ENCODE measurements around the gene MINDY1.
A peak's percentile ranks its signal among the peaks of the same experiment; 100 is the strongest.

Gene MINDY1

DNA sequence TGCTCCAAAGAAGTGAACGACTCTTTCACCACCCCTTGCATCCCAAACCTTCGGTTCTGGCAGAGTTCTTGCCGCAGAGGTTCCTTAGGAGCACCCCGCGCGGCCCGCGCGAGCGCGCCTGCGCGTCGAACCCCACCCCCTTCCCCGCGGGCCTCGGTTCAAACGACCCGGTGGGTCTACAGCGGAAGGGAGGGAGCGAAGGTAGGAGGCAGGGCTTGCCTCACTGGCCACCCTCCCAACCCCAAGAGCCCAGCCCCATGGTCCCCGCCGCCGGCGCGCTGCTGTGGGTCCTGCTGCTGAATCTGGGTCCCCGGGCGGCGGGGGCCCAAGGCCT is 40.9 kb upstream of the MINDY1 start, which contains the start of gene C1orf56:
C1orf56 (plus strand) TSS at position 161 of the 334 bp plus-strand sequence; CDS start at position 258, 97 bp downstream.
- peaks cover 12% of the 10 kb centered on the region for H3K36me3 ChIP-seq (ENCODE audit: control insufficient read depth, insufficient read depth, low read length)
- peak within 1 kb of the TSS; percentile 82 for H3K27ac ChIP-seq (ENCODE audit: insufficient read depth, low read length, poor library complexity, severe bottlenecking)
- no peaks in the 10 kb centered on the region for H3K9me3 ChIP-seq (ENCODE audit: control insufficient read depth, low read length)
- H3K27me3 ChIP-seq (replicated peaks; ENCODE audit: control insufficient read depth, insufficient read depth, low read length, poor library complexity, severe bottlenecking), result no peaks in the 10 kb centered on the region
- peak in 2 of 3 donors; percentile 32 to 50 for DNase-seq
- H3K4me3 ChIP-seq (ENCODE audit: insufficient read depth, low read depth, low read length, poor library complexity, severe bottlenecking), result peak within 1 kb of the TSS; percentile 74
- peaks cover 20% of the 10 kb centered on the region for H3K4me1 ChIP-seq (ENCODE audit: control insufficient read depth, insufficient read depth, low read length, poor library complexity, severe bottlenecking)

DNA sequence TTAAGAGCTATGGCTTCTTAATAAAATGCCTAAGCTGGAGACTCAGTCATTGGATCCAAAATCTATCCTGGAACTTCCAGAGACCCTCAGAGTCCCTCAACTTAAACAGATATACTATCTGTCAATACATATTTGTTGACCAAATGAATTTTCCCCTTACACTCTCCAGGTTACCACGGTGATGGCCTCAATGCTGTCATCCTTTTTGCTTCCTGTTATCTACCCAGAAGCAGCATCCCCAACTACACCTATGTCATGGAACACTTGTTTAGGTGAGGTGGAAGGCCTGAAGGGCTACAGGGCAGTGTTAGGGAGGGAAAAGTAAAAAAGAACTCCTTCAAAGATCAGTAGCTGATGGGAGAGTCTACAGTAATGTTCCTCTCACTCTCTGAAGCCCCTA is 36.5 kb upstream of the MINDY1 start:
- H3K4me3 ChIP-seq (ENCODE audit: insufficient read depth, low read depth, low read length, poor library complexity, severe bottlenecking), result no peak overlapping the region
- DNase-seq, result no peak

DNA sequence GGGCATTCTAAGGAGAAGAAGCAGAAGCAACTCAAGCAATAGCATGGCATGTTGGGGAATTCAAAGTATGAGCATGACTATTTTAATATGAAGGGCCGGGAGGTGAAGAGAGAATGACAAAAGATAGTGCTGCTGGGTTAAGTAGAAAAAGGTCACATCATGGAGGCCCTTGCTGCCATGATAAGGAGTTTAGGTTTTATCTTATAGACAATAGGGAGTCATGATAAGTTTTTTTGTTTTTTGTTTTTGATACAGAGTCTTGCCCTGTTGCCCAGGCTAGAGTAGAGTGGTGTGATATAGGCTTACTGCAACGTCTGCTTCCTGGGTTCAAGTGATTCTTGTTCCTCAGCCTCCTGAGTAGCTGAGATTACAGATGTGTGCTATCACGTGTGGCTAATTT is 32.8 kb upstream of the MINDY1 start:
- DNase-seq, result no peak
- H3K27me3 ChIP-seq (replicated peaks; ENCODE audit: control insufficient read depth, insufficient read depth, low read length, poor library complexity, severe bottlenecking), result no peaks in the 10 kb centered on the region
- peaks cover 3% of the 10 kb centered on the region for H3K36me3 ChIP-seq (ENCODE audit: control insufficient read depth, insufficient read depth, low read length)
- no peaks in the 10 kb centered on the region for H3K9me3 ChIP-seq (ENCODE audit: control insufficient read depth, low read length)
- no peak overlapping the region for H3K4me3 ChIP-seq (ENCODE audit: insufficient read depth, low read depth, low read length, poor library complexity, severe bottlenecking)
- no peaks in the 10 kb centered on the region for H3K4me1 ChIP-seq (ENCODE audit: control insufficient read depth, insufficient read depth, low read length, poor library complexity, severe bottlenecking)
- H3K27ac ChIP-seq (ENCODE audit: insufficient read depth, low read length, poor library complexity, severe bottlenecking), result no peak overlapping the region

More for the DNA sequence above, 36.5 kb upstream of the MINDY1 start:
- peaks cover 8% of the 10 kb centered on the region for H3K4me1 ChIP-seq (ENCODE audit: control insufficient read depth, insufficient read depth, low read length, poor library complexity, severe bottlenecking)
- no peak overlapping the region for H3K27ac ChIP-seq (ENCODE audit: insufficient read depth, low read length, poor library complexity, severe bottlenecking)
- H3K27me3 ChIP-seq (replicated peaks; ENCODE audit: control insufficient read depth, insufficient read depth, low read length, poor library complexity, severe bottlenecking), result no peaks in the 10 kb centered on the region
- no peaks in the 10 kb centered on the region for H3K9me3 ChIP-seq (ENCODE audit: control insufficient read depth, low read length)
- no peaks in the 10 kb centered on the region for H3K36me3 ChIP-seq (ENCODE audit: control insufficient read depth, insufficient read depth, low read length)

DNA sequence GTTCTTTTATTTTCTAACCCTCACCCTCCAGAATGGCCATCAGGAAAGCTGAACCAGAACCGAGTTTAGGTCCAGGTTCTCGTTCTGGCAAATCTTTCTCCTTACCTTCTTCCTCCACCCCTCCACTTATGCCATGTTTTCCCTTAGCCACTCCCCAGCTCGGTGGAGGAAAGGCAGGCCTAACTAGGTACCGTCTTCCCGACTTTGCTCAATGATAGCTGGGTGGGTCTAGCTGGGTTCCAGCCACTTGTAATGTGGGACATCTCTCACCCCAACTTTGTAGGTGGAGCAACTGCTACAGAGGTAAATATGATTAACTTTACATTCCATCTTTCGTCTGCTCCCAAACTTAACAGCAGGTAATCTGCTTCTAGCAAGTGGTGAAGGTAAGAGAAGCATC is 30.3 kb upstream of the MINDY1 start:
- Histone ChIP-seq H3K36me3 (ENCODE audit: control insufficient read depth, insufficient read depth, low read length) (peaks cover 13% of the 10 kb centered on the region), H3K9me3 (ENCODE audit: control insufficient read depth, low read length) (no peaks in the 10 kb centered on the region), H3K4me3 (ENCODE audit: insufficient read depth, low read depth, low read length, poor library complexity, severe bottlenecking) (no peak overlapping the region), H3K27ac (ENCODE audit: insufficient read depth, low read length, poor library complexity, severe bottlenecking) (no peak overlapping the region), H3K27me3 (replicated peaks; ENCODE audit: control insufficient read depth, insufficient read depth, low read length, poor library complexity, severe bottlenecking) (no peaks in the 10 kb centered on the region), H3K4me1 (ENCODE audit: control insufficient read depth, insufficient read depth, low read length, poor library complexity, severe bottlenecking) (no peaks in the 10 kb centered on the region)
- DNase-seq, result no peak

DNA sequence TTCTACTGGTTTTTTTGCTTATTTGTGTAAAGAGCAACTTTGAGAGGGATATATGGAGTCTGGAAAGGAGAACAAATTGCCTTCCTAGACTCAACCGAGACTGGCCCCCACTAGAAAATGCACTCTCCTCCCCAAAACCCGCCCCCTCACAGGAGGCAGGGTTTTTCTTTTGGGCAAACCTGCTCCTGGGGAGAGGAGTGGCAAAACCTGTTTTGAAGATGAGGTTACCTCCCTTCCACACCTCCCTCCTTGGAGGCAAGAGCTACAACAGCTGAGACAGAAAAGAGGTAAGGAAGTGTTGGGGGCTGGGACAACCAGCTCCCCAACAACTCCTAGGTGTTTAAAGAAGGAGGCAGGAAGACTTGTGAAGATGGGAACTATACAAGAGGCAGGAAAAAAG is 29.7 kb upstream of the MINDY1 start, which contains the start of gene BNIPL:
BNIPL (plus strand) TSS at position 231 of the 400 bp plus-strand sequence; CDS start at position 371, 140 bp downstream.
- Histone ChIP-seq H3K36me3 (ENCODE audit: control insufficient read depth, insufficient read depth, low read length) (peaks cover 16% of the 10 kb centered on the region), H3K9me3 (ENCODE audit: control insufficient read depth, low read length) (no peaks in the 10 kb centered on the region), H3K27ac (ENCODE audit: insufficient read depth, low read length, poor library complexity, severe bottlenecking) (no peak within 1 kb of the TSS), H3K27me3 (replicated peaks; ENCODE audit: control insufficient read depth, insufficient read depth, low read length, poor library complexity, severe bottlenecking) (no peaks in the 10 kb centered on the region), H3K4me1 (ENCODE audit: control insufficient read depth, insufficient read depth, low read length, poor library complexity, severe bottlenecking) (no peaks in the 10 kb centered on the region), H3K4me3 (ENCODE audit: insufficient read depth, low read depth, low read length, poor library complexity, severe bottlenecking) (no peak within 1 kb of the TSS)
- no peak for DNase-seq

DNA sequence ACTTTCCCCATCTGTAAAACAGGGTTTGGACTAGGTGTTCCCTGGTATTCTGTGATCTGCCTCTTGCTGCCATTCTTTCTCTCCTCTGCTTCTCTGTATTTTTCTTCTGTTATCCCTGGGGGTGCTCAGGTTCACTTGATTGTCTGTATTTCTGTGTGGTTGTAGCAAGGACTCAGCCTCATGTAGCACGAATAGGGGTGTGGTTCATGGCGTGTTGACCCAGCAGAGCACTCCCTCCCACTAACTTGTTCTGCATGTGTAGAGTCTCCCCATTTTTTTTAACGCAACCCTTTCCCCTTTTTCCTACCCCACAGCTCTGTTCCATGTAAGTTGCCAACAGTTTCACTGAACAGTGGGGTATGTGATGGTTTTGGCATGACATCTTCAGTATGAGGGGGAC is 28.5 kb upstream of the MINDY1 start:
- H3K9me3 ChIP-seq (ENCODE audit: control insufficient read depth, low read length), result no peaks in the 10 kb centered on the region
- no peak overlapping the region for H3K4me3 ChIP-seq (ENCODE audit: insufficient read depth, low read depth, low read length, poor library complexity, severe bottlenecking)
- peaks cover 25% of the 10 kb centered on the region for H3K36me3 ChIP-seq (ENCODE audit: control insufficient read depth, insufficient read depth, low read length)
- H3K27ac ChIP-seq (ENCODE audit: insufficient read depth, low read length, poor library complexity, severe bottlenecking), result no peak overlapping the region
- no peaks in the 10 kb centered on the region for H3K4me1 ChIP-seq (ENCODE audit: control insufficient read depth, insufficient read depth, low read length, poor library complexity, severe bottlenecking)
- no peak for DNase-seq
- no peaks in the 10 kb centered on the region for H3K27me3 ChIP-seq (replicated peaks; ENCODE audit: control insufficient read depth, insufficient read depth, low read length, poor library complexity, severe bottlenecking)

DNA sequence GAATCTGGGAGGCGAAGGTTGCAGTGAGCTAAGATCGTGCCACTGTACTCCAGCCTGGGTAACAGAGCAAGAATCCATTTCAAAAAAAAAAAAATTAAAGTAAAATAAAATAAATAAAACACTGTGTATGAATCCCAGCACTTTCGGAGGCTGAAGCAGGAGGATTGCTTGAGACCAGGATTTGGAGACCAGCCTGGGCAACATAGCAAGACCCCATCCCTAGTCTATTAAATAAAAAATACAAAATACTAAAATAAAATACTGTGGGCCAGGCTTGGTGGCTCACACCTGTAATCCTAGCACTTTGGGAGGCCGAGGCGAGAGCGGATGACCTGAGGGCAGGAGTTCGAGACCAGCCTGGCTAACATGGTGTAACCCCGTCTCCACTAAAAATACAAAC is 25.5 kb upstream of the MINDY1 start:
- no peak overlapping the region for H3K27ac ChIP-seq (ENCODE audit: insufficient read depth, low read length, poor library complexity, severe bottlenecking)
- no peaks in the 10 kb centered on the region for H3K9me3 ChIP-seq (ENCODE audit: control insufficient read depth, low read length)
- DNase-seq, result no peak
- H3K4me3 ChIP-seq (ENCODE audit: insufficient read depth, low read depth, low read length, poor library complexity, severe bottlenecking), result no peak overlapping the region
- peaks cover 40% of the 10 kb centered on the region for H3K36me3 ChIP-seq (ENCODE audit: control insufficient read depth, insufficient read depth, low read length)
- H3K4me1 ChIP-seq (ENCODE audit: control insufficient read depth, insufficient read depth, low read length, poor library complexity, severe bottlenecking), result no peaks in the 10 kb centered on the region
- no peaks in the 10 kb centered on the region for H3K27me3 ChIP-seq (replicated peaks; ENCODE audit: control insufficient read depth, insufficient read depth, low read length, poor library complexity, severe bottlenecking)

DNA sequence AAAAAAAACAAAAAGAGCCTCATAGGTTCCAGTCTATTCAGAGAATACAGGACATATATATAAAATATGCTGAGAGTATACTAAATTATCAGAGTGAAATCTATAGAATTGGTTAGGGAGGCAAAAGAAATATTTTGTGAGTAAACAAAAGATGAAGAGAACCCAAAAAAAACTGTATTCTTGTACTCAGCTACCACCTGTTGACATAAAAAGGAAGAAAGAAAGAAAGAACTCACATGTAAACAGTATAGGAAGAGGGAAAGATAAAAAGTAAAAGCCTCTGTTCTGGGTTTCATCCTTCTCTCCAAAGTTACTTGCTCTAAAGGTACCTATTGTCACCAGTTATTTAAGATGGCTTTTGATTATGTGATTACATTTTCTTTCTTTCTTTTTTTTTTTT is 19.8 kb upstream of the MINDY1 start:
- no peaks in the 10 kb centered on the region for H3K27me3 ChIP-seq (replicated peaks; ENCODE audit: control insufficient read depth, insufficient read depth, low read length, poor library complexity, severe bottlenecking)
- H3K27ac ChIP-seq (ENCODE audit: insufficient read depth, low read length, poor library complexity, severe bottlenecking), result no peak overlapping the region
- H3K4me3 ChIP-seq (ENCODE audit: insufficient read depth, low read depth, low read length, poor library complexity, severe bottlenecking), result no peak overlapping the region
- H3K9me3 ChIP-seq (ENCODE audit: control insufficient read depth, low read length), result no peaks in the 10 kb centered on the region
- H3K36me3 ChIP-seq (ENCODE audit: control insufficient read depth, insufficient read depth, low read length), result peaks cover 45% of the 10 kb centered on the region
- DNase-seq, result no peak
- H3K4me1 ChIP-seq (ENCODE audit: control insufficient read depth, insufficient read depth, low read length, poor library complexity, severe bottlenecking), result peaks cover 3% of the 10 kb centered on the region

DNA sequence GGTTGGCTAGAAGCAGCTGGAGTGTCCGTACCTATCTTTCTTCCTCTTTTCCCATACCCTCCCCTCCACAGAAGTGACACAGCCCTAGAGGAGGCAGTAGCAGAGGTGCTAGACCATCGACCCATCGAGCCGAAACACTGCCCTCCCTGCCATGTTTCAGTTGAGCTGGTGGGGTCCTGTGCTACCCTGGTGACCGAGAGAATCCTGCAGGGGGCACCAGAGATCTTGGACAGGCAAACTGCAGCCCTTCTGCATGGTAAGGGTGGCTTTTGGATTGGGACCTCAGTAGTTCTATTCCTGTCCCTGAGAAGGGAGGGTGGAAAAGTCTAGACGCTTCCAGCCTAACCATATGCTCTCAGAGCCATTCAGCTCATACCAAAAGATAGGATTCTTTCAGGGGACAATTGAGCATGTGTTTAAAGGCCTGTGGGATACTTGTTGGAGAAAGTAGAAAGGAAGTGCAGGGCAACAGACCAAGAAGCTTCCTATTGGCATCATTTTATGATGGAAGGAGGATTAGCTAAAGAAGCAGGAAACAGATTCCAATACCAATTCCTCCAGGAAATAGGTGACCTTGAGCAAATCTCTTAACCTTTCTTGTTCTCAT is 17.9 kb upstream of the MINDY1 start:
- Histone ChIP-seq H3K4me1 (ENCODE audit: control insufficient read depth, insufficient read depth, low read length, poor library complexity, severe bottlenecking) (peaks cover 3% of the 10 kb centered on the region), H3K27ac (ENCODE audit: insufficient read depth, low read length, poor library complexity, severe bottlenecking) (no peak overlapping the region), H3K4me3 (ENCODE audit: insufficient read depth, low read depth, low read length, poor library complexity, severe bottlenecking) (no peak overlapping the region), H3K36me3 (ENCODE audit: control insufficient read depth, insufficient read depth, low read length) (peaks cover 36% of the 10 kb centered on the region), H3K9me3 (ENCODE audit: control insufficient read depth, low read length) (no peaks in the 10 kb centered on the region), H3K27me3 (replicated peaks; ENCODE audit: control insufficient read depth, insufficient read depth, low read length, poor library complexity, severe bottlenecking) (no peaks in the 10 kb centered on the region)
- peak; percentile 68 to 75 (median 71) for DNase-seq

DNA sequence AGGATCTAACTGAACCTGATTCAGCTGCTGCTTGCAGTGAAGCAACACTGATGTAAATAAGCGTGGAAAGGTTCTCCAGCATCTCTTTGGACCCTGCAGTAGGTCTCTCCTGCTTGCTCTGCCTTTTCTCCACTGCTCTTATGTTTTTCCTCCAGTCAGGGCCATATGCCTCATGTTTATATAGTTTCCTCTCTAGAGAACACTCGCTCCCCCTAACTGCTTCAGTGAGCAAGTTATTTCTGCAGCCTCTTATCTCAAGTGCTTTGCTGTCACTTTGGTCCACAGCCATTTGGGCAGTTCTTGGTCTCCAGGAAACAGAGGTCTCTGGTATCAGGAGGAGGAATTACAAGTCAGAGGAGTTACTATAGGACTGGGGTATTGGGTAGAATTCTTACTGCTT is 6.8 kb upstream of the MINDY1 start:
- Histone ChIP-seq H3K4me3 (ENCODE audit: insufficient read depth, low read depth, low read length, poor library complexity, severe bottlenecking) (no peak overlapping the region), H3K27me3 (replicated peaks; ENCODE audit: control insufficient read depth, insufficient read depth, low read length, poor library complexity, severe bottlenecking) (no peaks in the 10 kb centered on the region), H3K36me3 (ENCODE audit: control insufficient read depth, insufficient read depth, low read length) (no peaks in the 10 kb centered on the region), H3K9me3 (ENCODE audit: control insufficient read depth, low read length) (no peaks in the 10 kb centered on the region), H3K27ac (ENCODE audit: insufficient read depth, low read length, poor library complexity, severe bottlenecking) (no peak overlapping the region), H3K4me1 (ENCODE audit: control insufficient read depth, insufficient read depth, low read length, poor library complexity, severe bottlenecking) (peaks cover 11% of the 10 kb centered on the region)
- DNase-seq, result no peak
